Stimulated activated CD4-positive, alpha-beta T cell treated with anti-CD3 and anti-CD28 coated beads, TNF-alpha, amount 100 ng/mL, for 4 hours (primary cell): ENCODE data around the gene XRN2.

Experiments used
- DNase-seq, 3 experiments: peaks; one replicate each; pipeline ENCODE4 v3.0.0-alpha.2; 2020; ENCODE audit warnings: low read depth in 3 of 3

The XRN2 gene

GRCh38 chr20:21424846-21425245 is 121.7 kb downstream of the XRN2 start:
- DNase-seq, result no peak

- no peak for DNase-seq
Measured at GRCh38 chr20:21430020-21430419, 126.9 kb downstream of the XRN2 start.

GRCh38 chr20:21432911-21433310 is 129.8 kb downstream of the XRN2 start:
- no peak for DNase-seq

GRCh38 chr20:21433329-21433890 is 130.3 kb downstream of the XRN2 start:
- DNase-seq, result no peak

DNA sequence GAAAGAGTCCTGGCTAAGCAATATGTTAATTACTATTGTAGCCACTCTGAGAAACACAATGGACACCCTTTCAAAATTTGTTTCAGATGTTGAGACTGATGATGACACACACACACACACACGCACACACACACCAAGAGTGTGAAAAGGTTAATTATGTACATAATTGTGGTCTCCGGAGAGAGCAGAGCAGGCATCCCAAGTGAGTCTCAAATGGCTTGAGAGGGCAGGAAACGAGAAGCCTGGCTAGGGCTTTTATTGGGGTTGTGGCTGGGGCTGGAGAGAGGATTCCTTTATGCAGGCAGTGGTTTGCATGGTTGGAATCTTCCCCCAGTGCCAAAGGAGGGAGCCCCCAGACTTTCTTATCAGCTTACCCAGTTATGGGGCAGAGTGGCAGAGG is 132.4 kb downstream of the XRN2 start:
- DNase-seq, result no peak

- no peak for DNase-seq
Measured at GRCh38 chr20:21436205-21436604, 133.1 kb downstream of the XRN2 start.

- DNase-seq, result no peak
Measured at GRCh38 chr20:21437248-21437647, 134.1 kb downstream of the XRN2 start.

DNA sequence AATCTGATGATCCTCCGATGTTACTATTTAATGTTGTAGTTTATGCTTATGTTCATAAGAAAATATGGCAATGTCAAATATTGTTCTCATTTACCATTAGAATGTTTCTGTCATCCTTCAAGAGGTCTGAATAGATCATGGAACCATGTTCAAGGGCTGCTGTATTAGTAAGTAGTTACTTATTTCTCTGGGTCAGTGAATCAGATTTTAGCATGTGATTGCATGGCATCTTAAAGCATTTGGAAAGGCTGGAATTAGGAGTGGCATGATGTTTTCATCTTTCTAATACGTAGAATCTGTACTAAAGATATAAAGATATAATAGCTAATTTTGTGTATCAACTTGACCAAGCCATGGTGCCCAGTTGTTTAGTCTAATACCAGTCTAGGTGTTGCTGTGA is 134.7 kb downstream of the XRN2 start:
- no peak for DNase-seq
